Renal pelvis (tissue), 12 donors: ENCODE results near the gene ATAD3B. TPM values are rescaled to one million over a fixed set of nuclear protein-coding genes. Genes with fewer than 3 reads are reported as not detected.
A peak's percentile ranks its signal among the peaks of the same experiment; 100 is the strongest.
"Not testable (repeated sequence)": the region's sequence is repeated elsewhere in the genome, so short reads cannot be mapped to it uniquely, and the experiment has no call there.

Experiments used
- DNase-seq: peaks from one replicate; pipeline ENCODE4 v3.0.0-alpha.2; 2013
- long read RNA-seq, 16 experiments: transcript quantifications; one replicate each; lab custom pipeline, GENCODE V29; 2026
- polyA plus RNA-seq, 3 donors: library from polyadenylated mRNA; unstranded; fragments of 120-200 nt; gene quantifications; one replicate each; pipeline ENCODE4 v1.2.1, GENCODE V29; 2013; ENCODE audit not compliant: insufficient read length in 3 of 3

ATAD3B gene, protein sequence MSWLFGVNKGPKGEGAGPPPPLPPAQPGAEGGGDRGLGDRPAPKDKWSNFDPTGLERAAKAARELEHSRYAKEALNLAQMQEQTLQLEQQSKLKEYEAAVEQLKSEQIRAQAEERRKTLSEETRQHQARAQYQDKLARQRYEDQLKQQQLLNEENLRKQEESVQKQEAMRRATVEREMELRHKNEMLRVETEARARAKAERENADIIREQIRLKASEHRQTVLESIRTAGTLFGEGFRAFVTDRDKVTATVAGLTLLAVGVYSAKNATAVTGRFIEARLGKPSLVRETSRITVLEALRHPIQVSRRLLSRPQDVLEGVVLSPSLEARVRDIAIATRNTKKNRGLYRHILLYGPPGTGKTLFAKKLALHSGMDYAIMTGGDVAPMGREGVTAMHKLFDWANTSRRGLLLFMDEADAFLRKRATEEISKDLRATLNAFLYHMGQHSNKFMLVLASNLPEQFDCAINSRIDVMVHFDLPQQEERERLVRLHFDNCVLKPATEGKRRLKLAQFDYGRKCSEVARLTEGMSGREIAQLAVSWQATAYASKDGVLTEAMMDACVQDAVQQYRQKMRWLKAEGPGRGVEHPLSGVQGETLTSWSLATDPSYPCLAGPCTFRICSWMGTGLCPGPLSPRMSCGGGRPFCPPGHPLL
- 10 to 100 TPM; 14.7 to 22.7 (median 19.2) TPM for polyA plus RNA-seq
- long read RNA-seq, donor 1, full-length matches to known transcripts = 1 of 1 reads
- long read RNA-seq, donor 1, partial matches to known transcripts = 0 of 1 reads
- long read RNA-seq, donor 1, other reads (novel, unspliced or antisense) = 0 of 1 reads
- long read RNA-seq, donor 2 = 0 reads
- long read RNA-seq, donor 3, partial matches to known transcripts = 0 of 1 reads
- long read RNA-seq, donor 3, other reads (novel, unspliced or antisense) = 0 of 1 reads
- long read RNA-seq, donor 4, full-length matches to known transcripts = 3 of 3 reads
- long read RNA-seq, donor 4, partial matches to known transcripts = 0 of 3 reads
- long read RNA-seq, donor 4, other reads (novel, unspliced or antisense) = 0 of 3 reads
- long read RNA-seq, donor 5 = 0 reads
- long read RNA-seq, donor 6, full-length matches to known transcripts = 2 of 2 reads
- long read RNA-seq, donor 6, partial matches to known transcripts = 0 of 2 reads
- long read RNA-seq, donor 6, other reads (novel, unspliced or antisense) = 0 of 2 reads
- long read RNA-seq, donor 7 = 0 reads
- long read RNA-seq, donor 8 = 0 reads
- long read RNA-seq, donor 9, full-length matches to known transcripts = 4 of 14 reads
- long read RNA-seq, donor 9, partial matches to known transcripts = 10 of 14 reads
- long read RNA-seq, donor 9, other reads (novel, unspliced or antisense) = 0 of 14 reads
- long read RNA-seq, donor 10, partial matches to known transcripts = 0 of 2 reads
- long read RNA-seq, donor 10, other reads (novel, unspliced or antisense) = 0 of 2 reads
- long read RNA-seq, donor 11, partial matches to known transcripts = 0 of 1 reads
- long read RNA-seq, donor 11, other reads (novel, unspliced or antisense) = 0 of 1 reads
- long read RNA-seq, donor 12, full-length matches to known transcripts = 1 of 7 reads
- long read RNA-seq, donor 12, partial matches to known transcripts = 6 of 7 reads
- long read RNA-seq, donor 12, other reads (novel, unspliced or antisense) = 0 of 7 reads
- long read RNA-seq, donor 13 = 0 reads
- long read RNA-seq, donor 14 = 0 reads
- long read RNA-seq, donor 15, full-length matches to known transcripts = 2 of 2 reads
- long read RNA-seq, donor 15, partial matches to known transcripts = 0 of 2 reads
- long read RNA-seq, donor 15, other reads (novel, unspliced or antisense) = 0 of 2 reads
- long read RNA-seq, donor 16, partial matches to known transcripts = 6 of 7 reads
- long read RNA-seq, donor 16, other reads (novel, unspliced or antisense) = 0 of 7 reads

DNA sequence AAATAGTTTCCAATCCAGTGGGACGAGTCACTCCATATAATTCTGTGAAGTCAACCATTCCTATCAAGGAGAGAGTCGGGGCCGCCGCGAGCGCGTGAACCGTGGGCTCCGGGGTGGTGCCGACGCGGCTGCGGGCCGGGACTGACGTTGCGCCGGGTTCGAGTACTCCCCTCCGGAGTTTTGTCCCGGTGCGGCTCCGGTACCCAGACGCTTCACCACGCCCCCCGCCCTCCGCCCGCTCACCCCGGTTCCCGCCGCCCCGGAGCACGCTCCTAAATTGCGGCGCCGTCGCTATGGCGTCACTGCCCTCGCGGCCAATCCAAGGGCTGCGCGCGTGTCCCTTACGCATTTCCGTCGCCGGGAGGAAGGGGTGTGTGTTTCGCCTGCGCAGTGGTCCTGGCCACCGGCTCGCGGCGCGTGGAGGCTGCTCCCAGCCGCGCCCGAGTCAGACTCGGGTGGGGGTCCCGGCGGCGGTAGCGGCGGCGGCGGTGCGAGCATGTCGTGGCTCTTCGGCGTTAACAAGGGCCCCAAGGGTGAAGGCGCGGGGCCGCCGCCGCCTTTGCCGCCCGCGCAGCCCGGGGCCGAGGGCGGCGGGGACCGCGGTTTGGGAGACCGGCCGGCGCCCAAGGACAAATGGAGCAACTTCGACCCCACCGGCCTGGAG, at the start of gene ATAD3B:
Gene ATAD3B (plus strand): TSS at position 377 of the 664 bp plus-strand sequence. CDS start 120 bp downstream, at position 497.
- DNase-seq = peak; percentile 94

DNA sequence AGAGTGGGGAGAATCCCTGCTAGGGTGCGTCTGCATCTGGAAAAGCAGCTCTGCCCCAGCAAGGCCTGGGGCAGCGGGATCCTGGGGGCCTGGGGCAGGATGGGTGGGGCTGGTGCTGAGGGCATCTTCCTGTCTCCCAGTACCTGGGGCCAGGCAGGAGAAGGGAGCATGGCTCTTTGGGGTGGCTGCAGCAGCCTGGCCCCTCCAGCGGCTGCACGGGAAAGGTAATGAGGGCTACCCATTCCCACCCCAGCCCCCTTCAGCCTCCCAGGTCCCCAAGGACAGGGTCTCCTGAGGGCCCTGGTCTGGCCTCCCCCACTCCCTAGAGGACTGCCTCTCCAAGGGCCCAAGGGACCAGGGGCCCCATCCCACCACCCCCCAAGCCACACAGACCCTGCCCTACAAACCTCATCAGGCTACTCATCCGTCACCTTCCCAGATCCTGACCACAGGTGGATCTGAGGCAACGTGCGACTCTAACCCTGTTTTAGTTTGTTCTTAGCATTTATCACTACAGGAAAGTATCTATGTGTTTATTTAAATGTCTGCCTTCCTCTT, 49.6 kb upstream of the ATAD3B start:
- no peak for DNase-seq

DNA sequence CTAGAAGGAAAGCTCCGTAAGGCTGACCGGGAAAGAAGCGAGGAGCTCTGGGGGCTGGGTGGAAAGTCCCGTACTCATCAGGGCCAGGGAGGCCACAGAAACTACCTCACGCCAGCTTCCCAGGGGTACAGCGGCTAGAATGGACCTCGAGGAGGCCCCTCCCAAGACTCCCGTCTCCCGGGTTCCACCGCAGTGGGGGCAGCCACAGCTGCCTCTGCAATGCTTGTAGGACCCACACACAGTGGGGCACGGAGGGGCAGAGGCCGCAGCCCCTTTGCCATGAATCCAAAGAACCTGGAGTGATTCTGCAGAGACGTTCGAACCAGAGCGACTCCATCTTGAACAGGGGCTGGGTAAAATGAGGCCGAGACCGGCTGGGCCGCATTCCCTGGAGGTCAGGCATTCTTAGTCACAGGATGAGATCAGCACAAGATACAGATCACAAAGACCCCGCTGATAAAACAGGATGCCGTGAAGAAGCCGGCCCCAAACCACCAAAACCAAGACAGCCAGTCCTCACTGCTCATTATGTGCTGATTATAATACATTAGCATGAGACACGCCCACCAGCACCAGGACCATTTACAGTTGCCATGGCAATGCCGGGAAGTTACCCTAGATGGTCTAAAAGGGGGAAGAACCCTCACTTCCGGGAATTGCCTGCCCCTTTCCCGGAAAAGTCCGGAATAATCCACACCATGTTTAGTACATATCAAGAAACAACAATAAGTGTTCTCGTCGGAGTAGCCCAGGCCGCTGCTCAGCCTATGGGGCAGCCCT, 48.9 kb upstream of the ATAD3B start:
- no peak for DNase-seq

DNA sequence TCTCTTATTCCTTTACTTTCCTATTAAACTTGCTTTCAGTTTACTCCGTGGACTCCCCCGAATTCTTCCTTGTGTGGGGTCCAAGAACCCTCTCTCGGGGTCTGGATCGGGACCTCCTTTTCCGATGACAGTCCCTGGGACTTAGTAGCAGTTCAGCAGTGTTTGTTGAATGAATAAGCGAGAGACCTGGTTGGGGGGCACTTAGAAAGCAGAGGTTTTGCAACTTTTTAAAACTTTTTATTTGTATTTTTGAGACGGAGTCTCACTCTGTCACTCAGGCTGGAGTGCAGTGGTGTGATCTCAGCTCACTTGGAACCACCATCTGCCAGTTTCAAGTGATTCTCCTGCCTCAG, 48.3 kb upstream of the ATAD3B start:
- no peak for DNase-seq

DNA sequence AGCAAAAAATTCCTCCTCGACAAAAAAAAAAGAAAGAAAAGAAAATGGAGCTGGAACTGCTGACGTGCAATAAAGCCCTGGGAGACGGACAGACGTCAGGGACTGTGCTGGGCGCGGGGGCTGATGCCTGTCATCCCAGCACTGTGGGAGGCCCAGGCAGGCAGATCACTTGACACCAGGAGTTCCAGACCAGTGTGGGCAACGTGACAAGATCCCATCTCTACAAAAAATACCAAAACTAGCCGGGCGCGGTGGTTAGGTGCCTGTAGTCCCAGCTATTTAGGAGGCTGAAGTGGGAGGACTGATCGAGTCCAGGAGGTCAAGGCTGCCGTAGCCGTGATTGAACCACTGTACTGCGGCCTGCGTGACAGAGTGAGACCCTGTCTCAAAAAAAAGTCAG, 46.9 kb upstream of the ATAD3B start:
- no peak for DNase-seq

DNA sequence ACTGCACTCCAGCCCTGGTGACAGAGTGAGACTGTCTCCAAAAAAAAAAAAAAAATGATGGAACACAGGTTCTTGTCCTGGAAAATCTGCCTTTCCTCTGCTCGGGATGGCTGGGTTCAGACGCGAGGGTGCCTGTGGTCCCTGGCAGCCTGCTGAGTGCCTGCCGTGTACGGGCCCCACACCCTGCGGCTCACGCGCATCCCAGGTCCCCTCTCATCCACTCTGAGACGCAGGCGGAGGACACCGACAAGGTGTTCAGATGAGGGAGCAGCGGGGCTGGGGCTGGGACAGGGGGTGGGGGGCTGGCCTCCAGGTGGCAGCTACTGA, 46.2 kb upstream of the ATAD3B start:
- no peak for DNase-seq

DNA sequence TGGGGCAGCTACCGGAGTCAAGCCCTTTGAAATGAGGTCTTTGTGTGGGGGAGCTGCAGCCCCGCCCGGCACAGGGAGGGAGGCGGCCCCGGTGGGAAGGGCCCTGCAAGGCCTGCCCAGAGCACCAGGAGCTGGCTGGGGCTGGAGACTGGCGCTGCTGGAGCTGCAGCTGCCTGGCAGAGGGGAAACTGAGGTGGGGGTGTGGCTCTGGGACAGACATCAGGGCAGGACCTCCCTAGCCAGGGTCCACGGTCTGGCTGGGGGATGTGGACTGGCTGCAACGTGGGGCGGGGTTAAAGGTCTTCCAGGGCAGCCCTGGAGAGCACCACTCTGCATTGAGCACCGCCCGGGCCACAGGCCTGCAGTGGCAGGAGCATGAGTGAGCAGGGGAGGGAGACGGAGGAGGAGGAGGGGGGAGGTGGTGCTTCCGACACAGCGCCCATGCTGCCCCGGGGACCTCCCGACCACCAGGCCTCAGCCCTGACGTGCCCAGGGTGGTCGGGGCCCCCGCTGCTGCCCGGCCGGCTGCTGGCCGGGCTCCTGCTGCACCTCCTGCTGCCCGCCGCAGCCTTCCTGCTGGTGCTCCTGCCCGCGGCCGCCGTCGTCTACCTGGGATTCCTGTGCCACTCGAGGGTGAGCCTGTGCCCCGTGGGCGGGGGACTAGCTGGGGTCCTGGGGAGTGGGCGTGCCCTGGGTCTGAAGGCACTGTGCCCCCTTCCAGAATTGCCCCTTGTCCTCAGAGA, 45.6 kb upstream of the ATAD3B start:
- DNase-seq = no peak

DNA sequence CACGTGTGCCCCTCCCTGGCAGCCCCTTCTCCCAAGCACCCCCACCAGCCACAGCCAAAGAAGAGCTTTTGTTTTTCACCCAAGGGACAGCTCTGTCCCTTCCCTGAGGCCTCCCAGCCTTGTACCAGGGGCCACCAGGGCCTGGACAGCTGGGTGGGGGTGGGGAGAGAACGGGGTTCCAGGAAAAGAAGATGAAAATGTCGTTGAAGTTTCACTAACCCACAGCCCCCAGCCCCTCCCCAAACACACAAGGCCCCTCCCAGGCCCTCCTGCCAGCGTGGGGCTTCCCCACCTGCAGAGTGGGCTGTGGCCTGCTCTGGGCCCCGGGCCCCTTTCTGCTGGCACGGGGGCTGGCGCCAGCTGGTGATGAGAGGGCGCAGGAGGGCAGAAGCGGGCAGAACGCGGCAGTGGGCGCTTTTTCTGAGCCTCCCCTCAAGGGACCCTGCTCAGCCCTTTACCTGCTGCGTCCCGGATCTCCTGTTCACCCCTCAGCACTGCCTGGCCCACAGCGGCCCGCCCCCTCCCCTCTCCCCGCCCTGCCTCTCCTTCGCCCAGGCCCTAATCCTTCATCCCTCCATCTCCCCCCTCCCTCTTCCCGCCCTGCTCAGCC, 45.0 kb upstream of the ATAD3B start:
- no peak for DNase-seq

DNA sequence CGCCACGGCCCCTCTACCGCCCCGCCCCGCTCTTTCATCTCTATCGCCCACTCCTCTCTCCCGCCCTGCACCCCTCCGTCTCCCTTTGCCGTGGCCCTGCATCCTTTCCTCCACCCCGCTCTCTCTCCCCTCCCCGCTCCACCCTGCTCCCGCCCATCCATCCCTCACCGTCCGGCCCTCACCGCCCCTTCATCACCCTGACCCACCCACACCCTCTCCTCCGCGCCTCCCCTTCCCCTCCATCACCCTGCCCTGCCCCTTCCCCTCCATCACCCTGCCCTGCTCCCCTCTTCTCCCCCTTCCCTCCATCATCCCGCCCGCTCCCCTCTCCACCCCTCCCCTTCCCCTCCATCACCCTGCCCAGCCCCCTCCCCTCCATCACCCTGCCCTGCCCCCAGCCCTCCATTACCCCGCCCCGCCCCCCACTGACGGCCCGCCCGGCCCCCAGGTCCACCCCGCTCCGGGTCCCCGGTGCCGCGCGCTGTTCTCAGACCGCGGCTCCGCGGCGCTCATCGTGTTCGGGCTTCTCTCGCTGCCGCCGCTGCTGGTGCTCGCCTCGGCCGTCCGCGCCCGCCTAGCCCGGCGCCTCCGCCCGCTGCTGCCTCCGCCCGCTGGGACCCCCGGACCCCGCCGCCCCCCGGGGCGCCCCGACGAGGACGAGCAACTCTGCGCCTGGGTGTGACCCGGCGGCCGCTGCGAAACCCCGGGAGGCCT, 44.3 kb upstream of the ATAD3B start:
- no peak for DNase-seq

DNA sequence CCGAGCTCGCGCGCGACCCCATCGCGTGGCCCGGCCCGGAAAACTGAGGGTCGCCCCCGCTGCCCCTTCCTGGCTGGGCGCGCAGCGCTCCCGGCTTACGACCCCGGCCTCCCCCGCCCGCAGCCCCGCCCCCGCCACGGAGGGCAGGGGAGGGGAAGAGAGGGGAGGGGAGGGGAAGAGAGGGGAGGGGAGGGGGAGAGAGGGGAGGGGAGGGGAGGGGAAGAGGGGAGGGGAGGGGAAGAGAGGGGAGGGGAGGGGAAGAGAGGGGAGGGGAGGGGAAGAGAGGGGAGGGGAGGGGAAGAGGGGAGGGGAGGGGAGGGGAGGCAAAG, 43.8 kb upstream of the ATAD3B start:
- DNase-seq = no peak

DNA sequence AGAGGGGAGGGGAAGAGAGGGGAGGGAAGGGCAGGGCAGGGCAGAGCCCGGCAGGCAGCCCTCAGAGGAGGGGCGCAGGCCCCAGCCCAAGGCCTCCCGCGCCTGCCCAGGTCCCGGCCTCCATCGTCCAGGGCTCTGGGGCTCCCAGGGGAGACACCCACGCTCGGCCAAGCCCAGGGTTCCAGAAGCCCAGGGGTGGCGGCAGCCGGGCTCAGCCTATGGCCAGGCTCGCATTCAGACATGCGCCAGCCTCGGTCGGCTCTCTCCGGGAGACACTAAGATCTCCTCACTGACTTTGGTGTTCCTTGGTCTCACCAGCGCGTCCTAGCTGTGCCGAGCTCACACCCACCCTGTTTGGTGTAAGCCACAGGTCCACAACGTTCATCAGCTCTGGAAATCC, 43.4 kb upstream of the ATAD3B start:
- no peak for DNase-seq

DNA sequence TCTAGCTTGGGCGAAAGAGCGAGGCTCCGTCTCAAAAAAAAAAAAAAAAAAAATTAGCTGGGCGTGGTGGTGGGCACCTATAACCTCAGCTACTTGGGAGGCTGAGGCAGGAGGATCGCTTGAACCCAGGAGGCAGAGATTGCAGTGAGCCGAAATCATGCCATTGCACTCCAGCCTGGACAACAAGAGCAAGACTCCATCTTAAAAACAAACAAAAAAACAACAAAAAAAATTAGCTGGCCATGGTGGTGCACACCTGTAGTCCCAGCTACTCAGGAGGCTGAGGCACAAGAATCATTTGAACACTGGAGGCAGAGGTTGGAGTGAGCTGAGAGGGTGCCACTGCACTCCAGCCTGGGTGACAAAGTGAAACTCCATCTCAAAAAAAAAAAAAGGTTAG, 42.6 kb upstream of the ATAD3B start:
- not testable (repeated sequence) for DNase-seq

DNA sequence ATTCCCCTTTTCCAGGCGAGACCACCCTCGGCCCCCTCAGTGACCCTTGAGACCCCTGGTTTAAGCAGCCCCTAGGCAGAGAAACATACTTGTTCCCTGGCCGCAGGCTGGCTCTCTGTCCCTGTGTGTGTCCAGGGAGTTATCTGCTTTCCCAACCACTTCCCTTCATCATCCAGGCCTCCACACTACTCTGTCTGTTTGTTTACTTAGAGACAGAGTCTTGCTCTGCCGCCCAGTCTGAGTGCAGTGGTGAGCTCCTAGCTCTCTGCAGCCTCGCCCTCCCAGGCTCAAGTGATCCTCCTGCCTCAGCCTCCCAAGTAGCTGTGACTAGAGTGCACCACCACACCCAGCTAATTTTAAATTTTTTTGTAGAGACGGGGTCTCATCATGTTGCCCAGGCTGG, 41.9 kb upstream of the ATAD3B start:
- DNase-seq = no peak

DNA sequence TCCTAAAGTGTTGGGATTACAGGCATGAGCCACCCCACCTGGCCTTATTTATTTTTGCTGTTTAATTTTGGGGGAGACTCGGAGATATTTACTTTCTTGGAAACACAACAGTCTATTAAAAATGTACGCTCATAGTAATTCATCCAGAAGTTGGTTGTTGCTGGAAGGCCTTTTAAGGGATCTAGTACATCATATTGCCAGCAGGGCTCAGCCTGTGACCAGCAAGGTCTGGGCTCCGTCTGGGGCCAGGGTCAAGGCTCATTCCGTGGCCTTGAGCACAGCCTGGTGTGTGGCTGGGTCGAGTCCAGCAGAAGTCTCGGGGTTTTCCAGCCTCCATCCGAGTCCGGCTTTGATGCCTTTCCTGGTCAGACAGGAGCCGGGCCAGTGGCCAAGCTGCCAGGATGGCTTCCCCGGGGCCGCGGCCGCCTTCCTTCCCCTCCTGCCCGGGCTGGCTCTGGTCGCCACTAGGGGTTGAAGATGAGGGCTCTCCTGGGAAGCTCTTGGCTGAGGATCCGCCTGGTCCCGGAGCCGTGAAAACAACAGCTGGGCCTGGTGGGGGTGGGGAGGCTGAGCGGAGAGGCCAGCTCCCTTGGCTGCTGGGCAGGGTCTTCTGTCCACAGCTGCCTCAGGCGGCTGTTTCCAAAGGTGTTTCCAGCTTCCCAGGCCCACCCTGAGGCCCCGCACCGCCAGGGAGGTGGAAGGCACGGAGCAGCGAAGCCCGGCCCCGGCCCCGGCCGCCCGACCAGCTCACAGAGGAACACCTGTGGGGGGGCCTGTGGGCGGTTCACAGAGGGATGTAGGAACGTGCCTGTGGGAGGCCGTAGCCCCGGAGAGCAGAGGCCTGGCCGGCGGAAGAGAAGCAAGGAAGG, 41.2 kb upstream of the ATAD3B start:
- DNase-seq = no peak

DNA sequence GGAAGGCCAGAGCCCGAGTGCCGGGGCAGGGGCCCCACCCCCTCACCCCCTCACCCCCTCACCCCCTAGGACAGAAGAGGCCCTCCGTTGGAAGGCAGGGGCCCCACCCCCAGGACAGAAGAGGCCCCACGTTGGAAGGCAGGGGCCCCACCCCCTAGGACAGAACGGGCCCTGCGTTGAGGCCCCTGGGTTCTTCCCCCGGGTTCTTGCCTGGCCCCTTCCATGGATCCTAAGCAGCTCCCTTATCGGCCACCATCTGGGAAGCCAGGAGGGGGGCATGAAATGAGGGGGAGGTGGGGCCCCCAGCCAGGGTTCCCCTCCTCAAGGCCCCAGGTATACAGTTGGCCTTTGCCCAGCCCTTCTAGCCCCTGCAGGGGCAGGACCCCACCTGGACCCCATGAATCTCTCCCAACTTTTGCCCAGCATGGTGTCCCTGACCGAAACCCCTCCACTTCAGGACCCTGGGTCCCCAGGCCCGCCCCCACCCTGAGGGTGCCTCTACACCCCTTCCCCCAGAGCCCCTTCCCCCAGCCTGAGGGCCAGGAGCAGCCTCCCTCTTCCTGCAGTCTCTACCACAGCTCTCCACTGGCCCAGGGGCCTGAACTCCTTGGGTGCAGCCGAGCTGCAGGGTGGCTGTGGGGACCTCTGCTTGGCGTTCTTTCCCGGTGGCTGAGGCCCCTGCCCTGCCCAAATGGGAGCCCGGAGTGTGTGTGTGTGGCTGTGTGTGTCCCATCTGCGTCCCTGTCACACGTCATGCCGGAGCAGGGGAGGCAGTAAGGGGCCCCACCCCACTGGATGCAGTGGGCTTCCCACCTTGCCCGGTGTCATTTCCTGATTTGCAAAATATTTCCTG, 40.3 kb upstream of the ATAD3B start:
- DNase-seq = no peak
